ENCODE data around the gene MPV17. TPM values are rescaled to one million over a fixed set of nuclear protein-coding genes. Genes with fewer than 3 reads are reported as not detected.

MPV17 gene
- total and polyA plus RNA-seq, 9 of the 15 experiments (the other 6 are each of a cell fraction or from before 2014, with no cell fraction given): 54.7 to 140 (median 70.2) TPM

GRCh38 chr2:27356382-27357181, 33.7 kb upstream of the MPV17 start, which contains the start of gene GTF3C2 (continued):
- TF ChIP-seq E2F8 (IDR thresholded peaks at IDR 0.05; ENCODE audit: low read depth, partially characterized antibody): peak; percentile 85
- no peak for TF ChIP-seq ZNF77 (CRISPR knock-in tag; IDR thresholded peaks at IDR 0.05)
- TF ChIP-seq WHSC1 (IDR thresholded peaks at IDR 0.05; ENCODE audit: low read length): no peak
- peak; percentile 92 for TF ChIP-seq PHF20 (IDR thresholded peaks at IDR 0.05; ENCODE audit: partially characterized antibody)
- no peak for TF ChIP-seq ZNF512 (tag; IDR thresholded peaks at IDR 0.05)
- TF ChIP-seq TAL1 (IDR thresholded peaks at IDR 0.05): no peak
- TF ChIP-seq MTA3 (IDR thresholded peaks at IDR 0.05; ENCODE audit: borderline replicate concordance): peak; percentile 66
- no peak for TF ChIP-seq ZNF655 (CRISPR knock-in tag; IDR thresholded peaks at IDR 0.05)
- no peak for TF ChIP-seq STAT6 (CRISPR knock-in tag; IDR thresholded peaks at IDR 0.05)
- TF ChIP-seq DLX4 (CRISPR knock-in tag; IDR thresholded peaks at IDR 0.05): no peak
- no peak for TF ChIP-seq MCM7 (IDR thresholded peaks at IDR 0.05)
- TF ChIP-seq ZNF766 (CRISPR knock-in tag; conservative IDR thresholded peaks at IDR 0.05): peak; percentile 82
- TF ChIP-seq POLR3G (IDR thresholded peaks at IDR 0.05; ENCODE audit: extremely low read depth, insufficient read length, insufficient replicate concordance): no peak
- TF ChIP-seq PRMT5 (CRISPR knock-in tag; IDR thresholded peaks at IDR 0.05): 0 out of 2 replicates have a peak, but pooled peaks have one; percentile 61
- no peak for TF ChIP-seq ZNF586 (CRISPR knock-in tag; conservative IDR thresholded peaks at IDR 0.05)
- peak; percentile 74 for TF ChIP-seq SUPT5H (IDR thresholded peaks at IDR 0.05)
- TF ChIP-seq CCNT2 (IDR thresholded peaks at IDR 0.05; ENCODE audit: borderline replicate concordance, extremely low read depth, insufficient read length, low read depth, low read length): no peak

Data from K562 (cell line).